ENCODE results near the gene PDE4B. TPM values are rescaled to one million over a fixed set of nuclear protein-coding genes. Genes with fewer than 3 reads are reported as not detected.

PDE4B gene
- polyA plus RNA-seq, 1 donor from 2014 or later: 135 TPM

GRCh38 chr1:66168467-66168887 is 375.8 kb downstream of the PDE4B start:
- H3K27me3 ChIP-seq (ENCODE audit: insufficient read depth, low read depth, low read length): no peaks in the 10 kb centered on the region
- H3K9me3 ChIP-seq (ENCODE audit: low read length): no peaks in the 10 kb centered on the region
- no peaks in the 10 kb centered on the region for H3K9me2 ChIP-seq (ENCODE audit: insufficient read depth, low read length)
- H3K79me2 ChIP-seq (replicated peaks; ENCODE audit: insufficient read depth, low read length): peaks cover 2% of the 10 kb centered on the region
- no peak overlapping the region for H3K4me3 ChIP-seq (ENCODE audit: low read length)
- no peaks in the 10 kb centered on the region for H3F3A ChIP-seq (ENCODE audit: insufficient read depth, low read length, poor library complexity, severe bottlenecking)
- H3K27ac ChIP-seq (ENCODE audit: low read length): no peak overlapping the region
- H4K20me1 ChIP-seq (ENCODE audit: insufficient read depth): no peaks in the 10 kb centered on the region
- H3K9ac ChIP-seq (ENCODE audit: low read length): no peak overlapping the region
- no peak for TF ChIP-seq MXI1 (conservative IDR thresholded peaks at IDR 0.05; ENCODE audit: poor library complexity, severe bottlenecking)
- TF ChIP-seq EZH2 (IDR thresholded peaks at IDR 0.05; ENCODE audit: borderline replicate concordance, insufficient read depth, low read length, poor library complexity, severe bottlenecking): no peak
- no peak for TF ChIP-seq RAD21 (conservative IDR thresholded peaks at IDR 0.05)
- TF ChIP-seq POLR2AphosphoS5 (IDR thresholded peaks at IDR 0.05): no peak
- TF ChIP-seq CTCF (IDR thresholded peaks at IDR 0.05; ENCODE audit: poor library complexity, severe bottlenecking): no peak
- no peak for TF ChIP-seq EP300 (conservative IDR thresholded peaks at IDR 0.05; ENCODE audit: poor library complexity, severe bottlenecking)
- no peak overlapping the region for H3K4me2 ChIP-seq (ENCODE audit: low read length)
- no peak overlapping the region for H2AFZ ChIP-seq (ENCODE audit: low read depth, low read length)
- H3K36me3 ChIP-seq (ENCODE audit: insufficient read depth, low read length): no peaks in the 10 kb centered on the region

- no peaks in the 10 kb centered on the region for H4K20me1 ChIP-seq (ENCODE audit: insufficient read depth)
- no peaks in the 10 kb centered on the region for H3K36me3 ChIP-seq (ENCODE audit: insufficient read depth, low read length)
- no peak overlapping the region for H3K27ac ChIP-seq (ENCODE audit: low read length)
- H3K4me2 ChIP-seq (ENCODE audit: low read length): no peak overlapping the region
- no peak overlapping the region for H2AFZ ChIP-seq (ENCODE audit: low read depth, low read length)
- no peak overlapping the region for H3K4me3 ChIP-seq (ENCODE audit: low read length)
- H3K79me2 ChIP-seq (replicated peaks; ENCODE audit: insufficient read depth, low read length): peaks cover 2% of the 10 kb centered on the region
- no peak overlapping the region for H3K9ac ChIP-seq (ENCODE audit: low read length)
- no peaks in the 10 kb centered on the region for H3K27me3 ChIP-seq (ENCODE audit: insufficient read depth, low read depth, low read length)
- H3F3A ChIP-seq (ENCODE audit: insufficient read depth, low read length, poor library complexity, severe bottlenecking): no peaks in the 10 kb centered on the region
- H3K9me2 ChIP-seq (ENCODE audit: insufficient read depth, low read length): no peaks in the 10 kb centered on the region
- H3K9me3 ChIP-seq (ENCODE audit: low read length): no peaks in the 10 kb centered on the region
- TF ChIP-seq MXI1 (conservative IDR thresholded peaks at IDR 0.05; ENCODE audit: poor library complexity, severe bottlenecking): no peak
These were observed 376.4 kb downstream of the PDE4B start for GRCh38 chr1:66168948-66169671.

GRCh38 chr1:66172272-66172671 is 379.6 kb downstream of the PDE4B start:
- Histone ChIP-seq H3F3A (ENCODE audit: insufficient read depth, low read length, poor library complexity, severe bottlenecking) (no peaks in the 10 kb centered on the region), H4K20me1 (ENCODE audit: insufficient read depth) (no peaks in the 10 kb centered on the region), H3K27ac (ENCODE audit: low read length) (no peak overlapping the region), H3K36me3 (ENCODE audit: insufficient read depth, low read length) (no peaks in the 10 kb centered on the region), H2AFZ (ENCODE audit: low read depth, low read length) (no peak overlapping the region), H3K79me2 (replicated peaks; ENCODE audit: insufficient read depth, low read length) (peaks cover 2% of the 10 kb centered on the region), H3K9me3 (ENCODE audit: low read length) (no peaks in the 10 kb centered on the region), H3K27me3 (ENCODE audit: insufficient read depth, low read depth, low read length) (no peaks in the 10 kb centered on the region), H3K9ac (ENCODE audit: low read length) (no peak overlapping the region), H3K9me2 (ENCODE audit: insufficient read depth, low read length) (no peaks in the 10 kb centered on the region), H3K4me2 (ENCODE audit: low read length) (no peak overlapping the region), H3K4me3 (ENCODE audit: low read length) (no peak overlapping the region)
- TF ChIP-seq TAF1 (IDR thresholded peaks at IDR 0.05; ENCODE audit: low read depth) (no peak), POLR2AphosphoS5 (IDR thresholded peaks at IDR 0.05) (no peak), EP300 (conservative IDR thresholded peaks at IDR 0.05; ENCODE audit: poor library complexity, severe bottlenecking) (no peak), CTCF (IDR thresholded peaks at IDR 0.05; ENCODE audit: poor library complexity, severe bottlenecking) (no peak), REST (IDR thresholded peaks at IDR 0.05; ENCODE audit: borderline replicate concordance) (no peak), EZH2 (IDR thresholded peaks at IDR 0.05; ENCODE audit: borderline replicate concordance, insufficient read depth, low read length, poor library complexity, severe bottlenecking) (no peak), SMC3 (conservative IDR thresholded peaks at IDR 0.05; ENCODE audit: poor library complexity) (no peak), MXI1 (conservative IDR thresholded peaks at IDR 0.05; ENCODE audit: poor library complexity, severe bottlenecking) (no peak), RAD21 (conservative IDR thresholded peaks at IDR 0.05) (no peak)

All from neural cell (in vitro differentiated cells).